ENCODE data around the gene SEC14L3. TPM values are rescaled to one million over a fixed set of nuclear protein-coding genes. Genes with fewer than 3 reads are reported as not detected.

Gene SEC14L3
- total and polyA plus RNA-seq, 2 of the 4 experiments (the other 2 are of a cell fraction) = not detected

Small RNA genes lying within 50 kb of the gene (microRNA-seq; reads per million reads assigned to microRNA genes)
- gene AC004832.3 (ENCODE audit: insufficient read depth, insufficient read length) (not detected), gene RNU6-564P (ENCODE audit: insufficient read depth, insufficient read length) (not detected)

Small RNA genes lying within 50 kb of the gene (small RNA-seq; reads per million reads assigned to genes)
- gene AC004832.3 (0 reads per million in 5 experiments), gene RNU6-564P (0 reads per million in 5 experiments)

Other genes with a start within 250 kb of the SEC14L3 start
- 79.4 and 130 TPM in 2 replicates for gene LIF, start 225.3 kb downstream of the SEC14L3 start, total RNA-seq (2012; rRNA removed)
- gene LIF, start 225.3 kb downstream of the SEC14L3 start, polyA plus RNA-seq (2012; rRNA removed) = 203 and 214 TPM in 2 replicates
- gene OSM, start 205.2 kb downstream of the SEC14L3 start, total RNA-seq (2012; rRNA removed) = not detected in 2 replicates
- gene OSM, start 205.2 kb downstream of the SEC14L3 start, polyA plus RNA-seq (2012; rRNA removed) = not detected in 2 replicates
- gene CASTOR1, start 182.5 kb downstream of the SEC14L3 start, total RNA-seq (2012; rRNA removed) = 10.6 and 11.7 TPM in 2 replicates
- gene CASTOR1, start 182.5 kb downstream of the SEC14L3 start, polyA plus RNA-seq (2012; rRNA removed) = 23.5 and 26.9 TPM in 2 replicates
- gene TBC1D10A, start 145.1 kb downstream of the SEC14L3 start, total RNA-seq (2012; rRNA removed) = 16.3 and 18.9 TPM in 2 replicates
- 33.1 and 34.4 TPM in 2 replicates for gene TBC1D10A, start 145.1 kb downstream of the SEC14L3 start, polyA plus RNA-seq (2012; rRNA removed)
- 36.9 and 49.7 TPM in 2 replicates for gene SF3A1, start 115.1 kb downstream of the SEC14L3 start, total RNA-seq (2012; rRNA removed)
- 67.2 and 68.9 TPM in 2 replicates for gene SF3A1, start 115.1 kb downstream of the SEC14L3 start, polyA plus RNA-seq (2012; rRNA removed)
- 0.83 and 0.90 TPM in 2 replicates for gene CCDC157, start 115.0 kb downstream of the SEC14L3 start, total RNA-seq (2012; rRNA removed)
- 2.2 and 2.6 TPM in 2 replicates for gene CCDC157, start 115.0 kb downstream of the SEC14L3 start, polyA plus RNA-seq (2012; rRNA removed)
- gene RNF215, start 84.6 kb downstream of the SEC14L3 start, total RNA-seq (2012; rRNA removed) = 13.6 and 15.8 TPM in 2 replicates
- gene RNF215, start 84.6 kb downstream of the SEC14L3 start, polyA plus RNA-seq (2012; rRNA removed) = 21.4 and 21.9 TPM in 2 replicates
- 37.8 and 54.8 TPM in 2 replicates for gene SEC14L2, start 75.0 kb downstream of the SEC14L3 start, total RNA-seq (2012; rRNA removed)
- 24.0 and 38.7 TPM in 2 replicates for gene SEC14L2, start 75.0 kb downstream of the SEC14L3 start, polyA plus RNA-seq (2012; rRNA removed)
- 5.6 and 7.3 TPM in 2 replicates for gene MTFP1, start 46.2 kb downstream of the SEC14L3 start, total RNA-seq (2012; rRNA removed)
- gene MTFP1, start 46.2 kb downstream of the SEC14L3 start, polyA plus RNA-seq (2012; rRNA removed) = 7.7 and 8.1 TPM in 2 replicates
- gene SEC14L4, start 33.7 kb upstream of the SEC14L3 start, total RNA-seq (2012; rRNA removed) = not detected in 2 replicates
- gene SEC14L4, start 33.7 kb upstream of the SEC14L3 start, polyA plus RNA-seq (2012; rRNA removed) = not detected in 2 replicates
- gene SEC14L6, start 74.7 kb upstream of the SEC14L3 start, total RNA-seq (2012; rRNA removed) = not detected in 2 replicates
- gene SEC14L6, start 74.7 kb upstream of the SEC14L3 start, polyA plus RNA-seq (2012; rRNA removed) = 0.09 TPM in 1 of 2 replicates, not detected in the other
- gene GAL3ST1, start 102.6 kb upstream of the SEC14L3 start, total RNA-seq (2012; rRNA removed) = not detected in 2 replicates
- gene GAL3ST1, start 102.6 kb upstream of the SEC14L3 start, polyA plus RNA-seq (2012; rRNA removed) = not detected in 2 replicates
- gene PES1, start 119.9 kb upstream of the SEC14L3 start, total RNA-seq (2012; rRNA removed) = 118 and 142 TPM in 2 replicates
- gene PES1, start 119.9 kb upstream of the SEC14L3 start, polyA plus RNA-seq (2012; rRNA removed) = 113 and 120 TPM in 2 replicates
- 0.56 and 1.3 TPM in 2 replicates for gene TCN2, start 135.2 kb upstream of the SEC14L3 start, total RNA-seq (2012; rRNA removed)
- gene TCN2, start 135.2 kb upstream of the SEC14L3 start, polyA plus RNA-seq (2012; rRNA removed) = 3.6 and 4.0 TPM in 2 replicates
- gene SLC35E4, start 163.8 kb upstream of the SEC14L3 start, total RNA-seq (2012; rRNA removed) = 6.8 and 6.9 TPM in 2 replicates
- gene SLC35E4, start 163.8 kb upstream of the SEC14L3 start, polyA plus RNA-seq (2012; rRNA removed) = 5.7 and 7.8 TPM in 2 replicates
- gene DUSP18, start 195.9 kb upstream of the SEC14L3 start, total RNA-seq (2012; rRNA removed) = 12.2 and 14.9 TPM in 2 replicates
- 14.3 and 14.9 TPM in 2 replicates for gene DUSP18, start 195.9 kb upstream of the SEC14L3 start, polyA plus RNA-seq (2012; rRNA removed)
- gene OSBP2, start 222.9 kb upstream of the SEC14L3 start, total RNA-seq (2012; rRNA removed) = 1.7 and 2.2 TPM in 2 replicates
- gene OSBP2, start 222.9 kb upstream of the SEC14L3 start, polyA plus RNA-seq (2012; rRNA removed) = 1.8 and 2.2 TPM in 2 replicates